Endothelial cell (in vitro differentiated cells): ENCODE measurements around the gene GRB7. TPM values are rescaled to one million over a fixed set of nuclear protein-coding genes. Genes with fewer than 3 reads are reported as not detected.
A peak's percentile ranks its signal among the peaks of the same experiment; 100 is the strongest.
"Not testable (repeated sequence)": the region's sequence is repeated elsewhere in the genome, so short reads cannot be mapped to it uniquely, and the experiment has no call there.

Source experiments
- DNase-seq: peaks from one replicate; pipeline ENCODE4 v3.0.0; 2021; ENCODE audit warnings: low spot score
- H3K27ac Mint-ChIP-seq: one replicate; pipeline ENCODE4 v1.8.0; 2021; ENCODE audit warnings: mixed read lengths, inconsistent platforms; ENCODE audit not compliant: unreplicated experiment
- H3K27me3 Mint-ChIP-seq: one replicate; pipeline ENCODE4 v1.8.0; 2021; ENCODE audit warnings: mild to moderate bottlenecking, moderate library complexity, mixed read lengths, inconsistent platforms; ENCODE audit not compliant: unreplicated experiment
- H3K36me3 Mint-ChIP-seq: one replicate; pipeline ENCODE4 v1.8.0; 2021; ENCODE audit warnings: mild to moderate bottlenecking, low read depth, mixed read lengths, inconsistent platforms; ENCODE audit not compliant: unreplicated experiment
- H3K4me1 Mint-ChIP-seq: one replicate; pipeline ENCODE4 v1.8.0; 2021; ENCODE audit warnings: mild to moderate bottlenecking, mixed read lengths, inconsistent platforms; ENCODE audit not compliant: unreplicated experiment
- H3K4me3 Mint-ChIP-seq: one replicate; pipeline ENCODE4 v1.8.0; 2021; ENCODE audit warnings: mild to moderate bottlenecking, mixed read lengths, inconsistent platforms; ENCODE audit not compliant: unreplicated experiment
- H3K9me3 Mint-ChIP-seq: one replicate; pipeline ENCODE4 v1.8.0; 2021; ENCODE audit warnings: mixed read lengths, inconsistent platforms; ENCODE audit not compliant: unreplicated experiment
- total RNA-seq: library from RNA; stranded (reverse); fragmentation: NEBNext Ultra II Directional; extraction: Animal tissue kit (Norgen Biotek cat#: 25700); gene quantifications from one replicate; pipeline ENCODE4 v1.2.1, GENCODE V29; 2021; ENCODE audit not compliant: unreplicated experiment
- TF ChIP-seq, protein P1 (sequence below): fragments of 200-600 bp; sonication (generic); IDR thresholded peaks from one replicate; pipeline ENCODE4 v1.5.0; 2021; ENCODE audit warnings: antibody characterized with exemption; ENCODE audit not compliant: unreplicated experiment

The GRB7 gene
- total RNA-seq, 1 donor from 2014 or later = 1.3 TPM

DNA sequence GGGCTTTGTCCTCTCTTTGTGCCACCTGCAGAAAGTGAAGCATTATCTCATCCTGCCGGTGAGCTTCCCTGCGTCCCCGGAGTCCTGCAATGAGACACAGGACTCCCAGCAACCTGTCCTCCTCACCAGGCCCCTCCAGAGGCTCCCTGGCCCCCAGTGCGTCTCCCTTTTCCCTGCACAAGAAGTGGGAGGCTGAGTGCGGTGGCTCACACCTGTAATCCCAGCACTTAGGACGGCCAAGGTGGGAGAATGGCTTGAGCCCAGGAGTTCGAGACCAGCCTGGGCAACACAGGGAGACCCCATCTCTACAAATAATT is 8.4 kb downstream of the GRB7 start:
- no peaks in the 10 kb centered on the region for H3K36me3 Mint-ChIP-seq
- H3K27me3 Mint-ChIP-seq = peaks cover 2% of the 10 kb centered on the region
- no peaks in the 10 kb centered on the region for H3K4me1 Mint-ChIP-seq
- H3K9me3 Mint-ChIP-seq = no peaks in the 10 kb centered on the region
- H3K4me3 Mint-ChIP-seq = no peak overlapping the region
- TF ChIP-seq, protein P1, sequence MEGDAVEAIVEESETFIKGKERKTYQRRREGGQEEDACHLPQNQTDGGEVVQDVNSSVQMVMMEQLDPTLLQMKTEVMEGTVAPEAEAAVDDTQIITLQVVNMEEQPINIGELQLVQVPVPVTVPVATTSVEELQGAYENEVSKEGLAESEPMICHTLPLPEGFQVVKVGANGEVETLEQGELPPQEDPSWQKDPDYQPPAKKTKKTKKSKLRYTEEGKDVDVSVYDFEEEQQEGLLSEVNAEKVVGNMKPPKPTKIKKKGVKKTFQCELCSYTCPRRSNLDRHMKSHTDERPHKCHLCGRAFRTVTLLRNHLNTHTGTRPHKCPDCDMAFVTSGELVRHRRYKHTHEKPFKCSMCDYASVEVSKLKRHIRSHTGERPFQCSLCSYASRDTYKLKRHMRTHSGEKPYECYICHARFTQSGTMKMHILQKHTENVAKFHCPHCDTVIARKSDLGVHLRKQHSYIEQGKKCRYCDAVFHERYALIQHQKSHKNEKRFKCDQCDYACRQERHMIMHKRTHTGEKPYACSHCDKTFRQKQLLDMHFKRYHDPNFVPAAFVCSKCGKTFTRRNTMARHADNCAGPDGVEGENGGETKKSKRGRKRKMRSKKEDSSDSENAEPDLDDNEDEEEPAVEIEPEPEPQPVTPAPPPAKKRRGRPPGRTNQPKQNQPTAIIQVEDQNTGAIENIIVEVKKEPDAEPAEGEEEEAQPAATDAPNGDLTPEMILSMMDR = no peak
- DNase-seq = no peak
- no peak overlapping the region for H3K27ac Mint-ChIP-seq

DNA sequence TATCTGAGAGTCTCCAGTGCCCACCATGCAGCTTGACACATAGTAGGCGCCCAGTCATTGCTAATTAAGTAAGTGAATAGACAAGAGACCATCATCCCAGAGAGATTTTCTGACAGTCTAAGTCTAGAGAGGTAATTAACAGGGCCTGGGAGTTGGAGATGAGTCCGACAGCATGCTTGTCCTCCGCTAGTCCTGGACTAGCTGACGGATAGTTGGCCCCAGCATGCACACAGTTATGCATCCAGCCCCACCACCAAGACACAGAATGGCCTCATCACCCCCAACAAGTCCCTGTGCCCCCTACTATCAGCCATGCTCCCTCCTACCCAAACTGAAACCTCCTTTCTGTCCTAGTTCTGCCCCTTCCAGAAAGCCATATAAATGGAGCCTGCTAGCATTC is 10.0 kb downstream of the GRB7 start:
- TF ChIP-seq, protein P1 = no peak
- no peak overlapping the region for H3K27ac Mint-ChIP-seq
- DNase-seq = no peak
- H3K9me3 Mint-ChIP-seq = no peaks in the 10 kb centered on the region
- H3K27me3 Mint-ChIP-seq = peaks cover 2% of the 10 kb centered on the region
- peak overlapping the region; percentile 44 for H3K4me3 Mint-ChIP-seq
- H3K36me3 Mint-ChIP-seq = no peaks in the 10 kb centered on the region
- H3K4me1 Mint-ChIP-seq = peaks cover 2% of the 10 kb centered on the region

DNA sequence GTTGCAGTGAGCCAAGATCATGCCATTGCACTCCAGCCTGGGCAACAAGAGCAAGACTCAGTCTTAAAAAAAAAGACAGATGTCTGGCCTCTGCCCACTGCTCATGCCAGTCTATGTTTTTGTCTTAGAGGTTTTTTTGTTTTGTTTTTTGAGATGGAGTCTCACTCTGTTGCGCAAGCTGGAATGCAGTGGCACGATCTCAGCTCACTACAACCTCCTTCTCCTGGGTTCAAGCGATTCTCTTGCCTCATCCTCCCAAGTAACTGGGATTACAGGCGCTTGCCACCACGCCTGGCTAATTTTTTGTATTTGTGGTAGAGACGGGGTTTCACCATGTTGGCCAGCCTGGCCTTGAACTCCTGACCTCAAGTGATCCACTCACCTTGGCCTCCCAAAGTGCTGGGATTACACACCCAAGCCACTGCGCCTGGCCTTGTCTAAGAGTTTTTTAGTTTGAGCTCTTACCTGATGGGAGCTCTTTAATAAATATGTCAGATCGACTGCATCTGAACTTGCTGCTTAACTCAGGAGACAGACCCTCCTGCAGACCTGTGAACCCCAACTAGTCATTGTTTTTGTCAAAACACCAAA is 10.8 kb downstream of the GRB7 start:
- not testable (repeated sequence) for H3K9me3 Mint-ChIP-seq, H3K36me3 Mint-ChIP-seq, H3K27ac Mint-ChIP-seq, H3K27me3 Mint-ChIP-seq, H3K4me1 Mint-ChIP-seq, H3K4me3 Mint-ChIP-seq, DNase-seq

DNA sequence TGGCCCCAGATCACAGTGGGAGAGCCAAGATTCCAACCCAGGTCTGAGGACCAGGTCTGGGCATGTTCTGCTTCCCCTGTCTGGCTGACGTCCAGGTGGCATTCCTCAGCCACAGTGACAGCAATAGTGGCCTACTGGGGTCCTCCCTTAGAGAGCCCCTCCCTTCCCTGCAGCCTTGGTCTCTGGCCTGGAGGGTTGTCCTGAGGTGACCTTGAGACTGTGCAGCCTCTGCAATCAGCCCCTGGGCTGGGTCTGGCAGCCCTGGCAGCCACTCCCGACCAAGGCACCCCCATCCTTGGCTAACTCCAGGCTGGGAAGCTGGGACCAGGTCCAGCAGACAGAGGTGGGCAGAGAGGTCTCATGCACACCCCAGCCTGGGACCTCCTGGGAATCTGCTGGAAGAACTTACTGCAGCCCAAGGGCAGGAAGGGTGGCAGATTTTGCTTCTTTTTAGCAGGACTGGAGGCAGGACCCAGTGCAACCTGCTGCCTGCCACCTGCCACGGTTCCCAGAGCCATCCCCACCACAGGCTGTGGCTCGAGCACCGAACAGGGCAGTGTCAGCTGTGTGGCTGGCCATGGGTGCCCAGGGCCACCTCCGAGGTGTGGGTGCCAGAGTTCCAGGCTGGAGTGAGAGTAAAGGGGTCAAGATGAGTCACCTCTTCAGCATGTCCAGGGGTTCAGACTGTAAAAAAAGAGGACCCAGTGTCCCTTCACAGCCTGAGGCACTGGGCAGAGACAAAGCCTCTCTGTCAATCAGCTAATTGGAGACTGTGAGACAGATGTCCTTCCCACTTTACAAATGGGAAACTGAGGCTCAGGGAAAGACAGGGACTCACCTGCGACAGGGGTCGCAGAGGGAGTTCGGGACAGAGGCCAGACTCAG is 12.6 kb downstream of the GRB7 start:
- DNase-seq = no peak
- Mint-ChIP-seq H3K27ac (no peak overlapping the region), H3K4me1 (peaks cover 5% of the 10 kb centered on the region)

DNA sequence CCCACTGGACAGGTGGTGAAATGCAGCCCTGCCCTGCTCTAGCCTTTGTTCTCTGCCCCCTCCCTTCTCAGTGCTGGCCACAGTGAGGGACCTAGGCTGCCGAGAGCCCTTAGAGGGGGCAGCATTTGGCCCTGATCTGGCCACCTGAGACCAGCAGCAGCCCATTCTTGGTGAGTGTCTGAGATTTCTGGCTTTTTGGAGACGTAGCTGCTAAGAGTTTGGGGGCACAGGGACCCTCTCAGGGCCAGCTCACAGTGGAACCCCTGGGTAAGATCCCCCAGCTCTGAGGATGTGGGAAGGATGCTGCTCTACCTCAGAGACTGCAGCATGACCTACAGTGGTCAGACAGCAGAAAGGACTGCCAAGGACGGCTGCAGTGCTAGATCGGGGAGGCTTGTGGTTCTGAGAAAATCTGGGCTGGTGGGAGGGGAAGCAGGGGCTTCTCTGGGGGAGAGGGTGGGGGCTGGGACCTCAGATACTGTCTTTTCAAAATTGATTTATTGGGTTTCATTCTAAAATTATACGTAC is 13.3 kb downstream of the GRB7 start:
- H3K4me1 Mint-ChIP-seq = peaks cover 5% of the 10 kb centered on the region
- no peak for DNase-seq
- TF ChIP-seq, protein P1 = no peak

More for the DNA sequence above, 12.6 kb downstream of the GRB7 start:
- Mint-ChIP-seq H3K36me3 (no peaks in the 10 kb centered on the region), H3K9me3 (no peaks in the 10 kb centered on the region), H3K27me3 (peaks cover 3% of the 10 kb centered on the region), H3K4me3 (no peak overlapping the region)
- TF ChIP-seq, protein P1 = no peak

More for the DNA sequence above, 13.3 kb downstream of the GRB7 start:
- peaks cover 3% of the 10 kb centered on the region for H3K27me3 Mint-ChIP-seq
- no peak overlapping the region for H3K27ac Mint-ChIP-seq
- H3K9me3 Mint-ChIP-seq = no peaks in the 10 kb centered on the region
- H3K4me3 Mint-ChIP-seq = no peak overlapping the region
- no peaks in the 10 kb centered on the region for H3K36me3 Mint-ChIP-seq
